Retinal pigment epithelial cell (primary cell): Measurements from ENCODE around the gene TRIM37.
A peak's percentile ranks its signal among the peaks of the same experiment; 100 is the strongest.
"Not testable (repeated sequence)": the region's sequence is repeated elsewhere in the genome, so short reads cannot be mapped to it uniquely, and the experiment has no call there.

ENCODE experiments used
- DNase-seq: peaks from one replicate; pipeline ENCODE4 v3.0.0-alpha.2; 2010; ENCODE audit warnings: low read depth
- H3K4me3 ChIP-seq: 2 replicates; pipeline ENCODE4 v1.5.1; 2011; ENCODE audit warnings: mild to moderate bottlenecking, low read length, control low read depth, moderate library complexity
- TF ChIP-seq, protein P1 (sequence below): conservative IDR thresholded peaks from 2 replicates; pipeline ENCODE4 v1.5.1; 2011; ENCODE audit warnings: low read depth, low read length, control low read depth, inconsistent platforms

The TRIM37 gene

GRCh38 chr17:59093702-59094231 is 12.9 kb downstream of the TRIM37 start:
- peak overlapping the region; percentile 9 for H3K4me3 ChIP-seq
- DNase-seq: peak; percentile 92
- TF ChIP-seq, protein P1, sequence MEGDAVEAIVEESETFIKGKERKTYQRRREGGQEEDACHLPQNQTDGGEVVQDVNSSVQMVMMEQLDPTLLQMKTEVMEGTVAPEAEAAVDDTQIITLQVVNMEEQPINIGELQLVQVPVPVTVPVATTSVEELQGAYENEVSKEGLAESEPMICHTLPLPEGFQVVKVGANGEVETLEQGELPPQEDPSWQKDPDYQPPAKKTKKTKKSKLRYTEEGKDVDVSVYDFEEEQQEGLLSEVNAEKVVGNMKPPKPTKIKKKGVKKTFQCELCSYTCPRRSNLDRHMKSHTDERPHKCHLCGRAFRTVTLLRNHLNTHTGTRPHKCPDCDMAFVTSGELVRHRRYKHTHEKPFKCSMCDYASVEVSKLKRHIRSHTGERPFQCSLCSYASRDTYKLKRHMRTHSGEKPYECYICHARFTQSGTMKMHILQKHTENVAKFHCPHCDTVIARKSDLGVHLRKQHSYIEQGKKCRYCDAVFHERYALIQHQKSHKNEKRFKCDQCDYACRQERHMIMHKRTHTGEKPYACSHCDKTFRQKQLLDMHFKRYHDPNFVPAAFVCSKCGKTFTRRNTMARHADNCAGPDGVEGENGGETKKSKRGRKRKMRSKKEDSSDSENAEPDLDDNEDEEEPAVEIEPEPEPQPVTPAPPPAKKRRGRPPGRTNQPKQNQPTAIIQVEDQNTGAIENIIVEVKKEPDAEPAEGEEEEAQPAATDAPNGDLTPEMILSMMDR: no peak

- TF ChIP-seq, protein P1: no peak
- DNase-seq: no peak
- H3K4me3 ChIP-seq: peak overlapping the region; percentile 9
Observed at GRCh38 chr17:59093145-59093701, 13.5 kb downstream of the TRIM37 start.

- not testable (repeated sequence) for DNase-seq
Observed at GRCh38 chr17:59090593-59090992, 16.1 kb downstream of the TRIM37 start.

DNA sequence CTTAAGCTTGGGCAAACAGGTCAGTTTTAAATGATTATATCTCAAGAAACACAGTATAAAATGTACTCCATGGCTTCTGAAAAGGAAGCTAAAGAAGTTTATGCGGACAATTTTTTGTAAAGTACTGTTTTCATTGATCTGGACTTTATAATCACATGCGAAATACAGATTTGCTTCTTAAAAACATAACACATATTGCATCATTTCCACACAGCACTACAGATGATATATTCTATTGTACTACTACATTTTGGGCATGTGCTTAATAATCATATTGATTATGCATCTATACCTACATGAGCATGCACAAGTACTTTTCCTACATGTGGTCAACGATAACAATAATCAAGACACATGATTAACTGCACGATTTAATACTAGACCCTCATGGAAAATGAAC is 22.5 kb downstream of the TRIM37 start:
- H3K4me3 ChIP-seq: no peak overlapping the region
- TF ChIP-seq, protein P1: no peak
- no peak for DNase-seq

More at GRCh38 chr17:59090593-59090992, 16.1 kb downstream of the TRIM37 start:
- H3K4me3 ChIP-seq: not testable (repeated sequence)

DNA sequence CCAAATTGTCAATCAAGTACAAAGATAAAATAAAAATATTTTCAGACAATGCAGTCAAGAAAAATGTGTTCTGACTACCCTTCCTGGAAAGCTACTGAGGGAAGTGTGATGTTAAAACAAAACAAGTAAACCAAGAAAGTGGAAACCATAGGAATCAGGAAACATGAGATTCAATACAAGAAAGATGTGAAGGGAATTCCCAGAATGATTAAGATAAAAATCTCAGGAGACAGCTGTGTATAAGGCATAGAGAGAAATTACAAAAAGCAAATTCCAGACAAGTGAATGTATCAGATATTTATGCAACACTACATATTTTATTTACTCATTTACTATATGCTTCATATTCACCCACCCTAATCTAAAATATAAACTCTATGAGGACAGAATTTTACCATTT is 32.2 kb downstream of the TRIM37 start:
- TF ChIP-seq, protein P1: no peak
- DNase-seq: peak; percentile 10
- no peak overlapping the region for H3K4me3 ChIP-seq

DNA sequence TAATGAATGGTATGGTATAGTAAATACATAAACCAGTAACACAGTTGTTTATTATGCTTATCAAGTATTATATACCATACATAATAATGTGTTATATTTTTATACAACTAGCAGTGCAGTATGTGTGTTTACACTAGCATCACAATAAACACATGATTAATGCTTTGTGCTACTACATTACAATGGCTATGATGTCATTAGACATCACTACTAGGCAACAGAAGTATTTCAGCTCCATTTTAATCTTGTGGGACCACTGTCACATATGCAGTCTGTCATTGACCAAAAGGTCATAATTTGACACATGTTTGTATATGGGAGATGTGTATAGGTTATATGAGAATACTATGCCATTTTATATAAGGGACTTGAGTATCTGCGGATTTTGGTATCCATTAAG is 32.7 kb downstream of the TRIM37 start:
- DNase-seq: no peak
- TF ChIP-seq, protein P1: no peak
- no peak overlapping the region for H3K4me3 ChIP-seq

DNA sequence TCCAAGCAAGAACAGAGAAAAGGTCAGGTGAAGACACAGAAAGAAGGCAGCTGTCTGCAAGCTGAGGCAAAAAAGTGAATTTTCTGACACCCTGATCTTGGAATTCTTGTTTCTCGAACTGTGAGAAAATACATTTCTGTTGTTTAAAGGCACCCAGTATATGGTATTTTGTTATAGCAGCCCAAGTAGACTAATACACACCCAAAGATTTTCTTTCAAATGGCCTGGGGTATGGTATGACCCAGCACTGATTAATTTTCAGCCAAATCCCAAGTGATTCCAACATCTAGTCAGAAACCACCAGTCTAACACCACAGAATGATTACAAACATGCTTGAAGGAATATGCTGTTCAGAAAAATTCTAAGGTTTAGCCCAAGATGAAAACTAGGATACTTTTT is 36.8 kb downstream of the TRIM37 start:
- TF ChIP-seq, protein P1: no peak
- DNase-seq: no peak
- no peak overlapping the region for H3K4me3 ChIP-seq

DNA sequence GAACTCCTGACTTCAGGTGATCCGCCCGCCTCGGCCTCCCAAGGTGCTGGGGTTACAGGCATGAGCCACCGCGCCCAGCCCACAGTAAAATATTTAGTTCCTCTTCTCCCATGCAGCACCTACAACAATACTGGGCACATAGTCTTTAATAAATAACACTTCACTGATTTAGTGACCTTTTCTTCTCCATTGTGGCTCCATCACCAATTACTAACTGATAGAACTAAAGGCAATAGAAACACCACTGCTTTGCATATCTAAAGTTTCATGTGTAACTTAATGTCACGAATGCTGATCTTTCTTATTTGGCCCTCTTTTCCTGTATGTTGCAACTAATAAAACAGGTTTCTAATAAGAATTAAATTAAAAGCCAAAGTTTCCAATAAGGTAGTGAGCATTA is 38.9 kb downstream of the TRIM37 start:
- TF ChIP-seq, protein P1: no peak
- H3K4me3 ChIP-seq: no peak overlapping the region
- no peak for DNase-seq
